Smooth muscle cell (in vitro differentiated cells): ENCODE results near the gene POC1A. TPM values are rescaled to one million over a fixed set of nuclear protein-coding genes. Genes with fewer than 3 reads are reported as not detected.

Source experiments
- DNase-seq: peaks from one replicate; lab custom pipeline; 2025; ENCODE audit not compliant: unreplicated experiment; lab: John Stamatoyannopoulos, UW
- H2AFZ ChIP-seq: fragments of 200-600 bp; sonication (generic); 2 replicates; pipeline ENCODE4 v1.6.0; 2016; ENCODE audit warnings: antibody characterized with exemption, low read depth, mild to moderate bottlenecking
- H3F3A ChIP-seq: fragments of 200-600 bp; sonication (generic); 2 replicates; pipeline ENCODE4 v1.6.0; 2017; ENCODE audit warnings: antibody characterized with exemption, low read depth
- H3K27ac ChIP-seq: fragments of 200-600 bp; sonication (generic); 2 replicates; pipeline ENCODE4 v1.5.1; 2016; ENCODE audit warnings: low read depth, mild to moderate bottlenecking
- H3K27me3 ChIP-seq: fragments of 200-600 bp; sonication (generic); 2 replicates; pipeline ENCODE4 v1.6.1; 2016; ENCODE audit warnings: low read depth, mild to moderate bottlenecking
- H3K36me3 ChIP-seq: fragments of 200-600 bp; sonication (generic); 2 replicates; pipeline ENCODE4 v1.5.1; 2016; ENCODE audit warnings: low read depth
- H3K4me1 ChIP-seq: fragments of 200-600 bp; sonication (generic); 2 replicates; pipeline ENCODE4 v1.5.1; 2016; ENCODE audit warnings: low read depth
- H3K4me2 ChIP-seq: fragments of 200-600 bp; sonication (generic); 2 replicates; pipeline ENCODE4 v1.6.0; 2016; ENCODE audit warnings: mild to moderate bottlenecking
- H3K4me3 ChIP-seq: fragments of 200-600 bp; sonication (generic); 2 replicates; pipeline ENCODE4 v1.5.1; 2016; ENCODE audit warnings: mild to moderate bottlenecking
- H3K79me2 ChIP-seq: fragments of 200-600 bp; sonication (generic); 2 replicates; pipeline ENCODE4 v1.6.0; 2016; ENCODE audit warnings: low read depth, mild to moderate bottlenecking
- H3K9ac ChIP-seq: fragments of 200-600 bp; sonication (generic); 2 replicates; pipeline ENCODE4 v1.6.0; 2016; ENCODE audit warnings: low read depth
- H3K9me3 ChIP-seq: fragments of 200-600 bp; sonication (generic); replicated peaks from 2 replicates; pipeline ENCODE4 v1.5.1; 2016; ENCODE audit warnings: low read depth
- H4K20me1 ChIP-seq: fragments of 200-600 bp; sonication (generic); 2 replicates; pipeline ENCODE4 v1.6.0; 2016; ENCODE audit warnings: low read depth
- WGBS: methylation state at CpG from one replicate; pipeline ENCODE4 v1.1.7; 2016; ENCODE audit warnings: low lambda C conversion rate; 5-methylcytosine and 5-hydroxymethylcytosine counted together
- polyA plus RNA-seq: library from polyadenylated mRNA; unstranded; fragments of >200 nt; fragmentation: Nextera tagmentation; extraction: Ambion mirVana; gene quantifications from 2 replicates; pipeline ENCODE4 v1.2.1, GENCODE V29; 2016
- total RNA-seq: library from RNA; depleted of rRNA; stranded (reverse); fragments of >200 nt; gene quantifications from 2 replicates; pipeline ENCODE4 v1.2.3, GENCODE V29; 2014
- TF ChIP-seq, protein P1 (sequence below): fragments of 200-600 bp; sonication (generic); IDR thresholded peaks from 2 replicates; pipeline ENCODE4 v1.5.1; 2017; ENCODE audit warnings: borderline replicate concordance, mild to moderate bottlenecking, antibody characterized with exemption; ENCODE audit not compliant: insufficient read depth, poor library complexity, severe bottlenecking

POC1A gene
- total and polyA plus RNA-seq, 2 experiments from 2014 or later, result 1.8 to 7.9 TPM

- Histone ChIP-seq H3K36me3 (no peaks in the 10 kb centered on the region), H3K9ac (no peak overlapping the region), H3K27ac (no peak overlapping the region), H2AFZ (no peak overlapping the region), H3K9me3 (no peaks in the 10 kb centered on the region), H3K4me3 (no peak overlapping the region), H4K20me1 (no peaks in the 10 kb centered on the region), H3K4me2 (no peak overlapping the region), H3K4me1 (no peaks in the 10 kb centered on the region), H3K79me2 (no peaks in the 10 kb centered on the region), H3F3A (no peaks in the 10 kb centered on the region), H3K27me3 (no peaks in the 10 kb centered on the region)
- no peak for DNase-seq
- TF ChIP-seq, protein P1, sequence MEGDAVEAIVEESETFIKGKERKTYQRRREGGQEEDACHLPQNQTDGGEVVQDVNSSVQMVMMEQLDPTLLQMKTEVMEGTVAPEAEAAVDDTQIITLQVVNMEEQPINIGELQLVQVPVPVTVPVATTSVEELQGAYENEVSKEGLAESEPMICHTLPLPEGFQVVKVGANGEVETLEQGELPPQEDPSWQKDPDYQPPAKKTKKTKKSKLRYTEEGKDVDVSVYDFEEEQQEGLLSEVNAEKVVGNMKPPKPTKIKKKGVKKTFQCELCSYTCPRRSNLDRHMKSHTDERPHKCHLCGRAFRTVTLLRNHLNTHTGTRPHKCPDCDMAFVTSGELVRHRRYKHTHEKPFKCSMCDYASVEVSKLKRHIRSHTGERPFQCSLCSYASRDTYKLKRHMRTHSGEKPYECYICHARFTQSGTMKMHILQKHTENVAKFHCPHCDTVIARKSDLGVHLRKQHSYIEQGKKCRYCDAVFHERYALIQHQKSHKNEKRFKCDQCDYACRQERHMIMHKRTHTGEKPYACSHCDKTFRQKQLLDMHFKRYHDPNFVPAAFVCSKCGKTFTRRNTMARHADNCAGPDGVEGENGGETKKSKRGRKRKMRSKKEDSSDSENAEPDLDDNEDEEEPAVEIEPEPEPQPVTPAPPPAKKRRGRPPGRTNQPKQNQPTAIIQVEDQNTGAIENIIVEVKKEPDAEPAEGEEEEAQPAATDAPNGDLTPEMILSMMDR, result no peak
- WGBS, result 96% methylated on average over 6 of the region's 6 CpGs
Observed at GRCh38 chr3:52185311-52185710, 31.1 kb upstream of the POC1A start.

GRCh38 chr3:52184690-52185089 is 30.5 kb upstream of the POC1A start:
- H3K27ac ChIP-seq, result no peak overlapping the region
- H4K20me1 ChIP-seq, result no peaks in the 10 kb centered on the region
- WGBS, result 89% methylated on average over 8 of the region's 8 CpGs
- DNase-seq, result no peak
- H3K4me3 ChIP-seq, result no peak overlapping the region
- H3K4me1 ChIP-seq, result no peaks in the 10 kb centered on the region
- H3K79me2 ChIP-seq, result no peaks in the 10 kb centered on the region
- no peaks in the 10 kb centered on the region for H3K9me3 ChIP-seq
- H3K27me3 ChIP-seq, result no peaks in the 10 kb centered on the region
- no peak overlapping the region for H2AFZ ChIP-seq
- TF ChIP-seq, protein P1, result no peak
- H3F3A ChIP-seq, result no peaks in the 10 kb centered on the region
- H3K4me2 ChIP-seq, result no peak overlapping the region
- no peak overlapping the region for H3K9ac ChIP-seq
- no peaks in the 10 kb centered on the region for H3K36me3 ChIP-seq

DNA sequence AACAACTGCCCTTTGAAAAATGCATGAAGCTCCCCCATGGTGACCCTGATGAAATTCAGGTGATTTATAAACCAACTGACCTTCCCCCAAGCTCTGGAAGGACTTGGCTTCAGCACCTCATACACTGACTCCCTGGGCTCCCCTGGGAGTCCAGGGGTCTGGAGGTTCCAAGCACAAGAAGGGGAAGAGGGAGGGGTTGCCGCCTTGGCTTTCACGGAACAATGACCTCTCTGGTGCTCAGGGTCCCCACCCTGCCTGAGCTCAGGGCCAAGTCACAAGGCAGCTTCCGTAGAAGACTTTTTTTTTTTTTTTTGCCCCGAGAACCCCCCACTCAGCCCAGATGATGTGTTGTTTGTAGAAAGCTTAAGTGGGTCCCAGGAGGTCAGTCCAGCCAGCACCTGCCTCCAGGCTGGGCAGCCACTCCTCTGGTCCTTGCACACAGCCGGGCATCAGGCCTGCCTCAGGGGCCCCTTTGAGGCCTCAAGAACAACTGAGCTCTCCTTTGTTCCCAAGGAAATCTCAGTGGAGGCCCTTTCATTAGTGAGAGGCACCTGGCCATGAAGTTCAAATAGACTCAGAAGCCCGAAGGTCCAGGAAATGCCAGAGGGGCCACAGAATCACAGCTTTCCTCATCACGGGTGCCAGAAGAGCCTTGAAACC is 29.7 kb upstream of the POC1A start:
- no peak for DNase-seq
- Histone ChIP-seq H3K27me3 (no peaks in the 10 kb centered on the region), H3K4me2 (no peak overlapping the region), H3K4me1 (no peaks in the 10 kb centered on the region), H3K4me3 (no peak overlapping the region), H3K36me3 (no peaks in the 10 kb centered on the region), H4K20me1 (no peaks in the 10 kb centered on the region), H2AFZ (no peak overlapping the region), H3K9ac (no peak overlapping the region), H3K27ac (no peak overlapping the region), H3F3A (no peaks in the 10 kb centered on the region), H3K9me3 (no peaks in the 10 kb centered on the region), H3K79me2 (no peaks in the 10 kb centered on the region)
- TF ChIP-seq, protein P1, result no peak
- WGBS, result 92% methylated on average over 7 of the region's 7 CpGs

GRCh38 chr3:52182691-52183090 is 28.5 kb upstream of the POC1A start:
- Histone ChIP-seq H3K36me3 (no peaks in the 10 kb centered on the region), H3F3A (no peaks in the 10 kb centered on the region), H3K9me3 (no peaks in the 10 kb centered on the region), H3K4me1 (no peaks in the 10 kb centered on the region), H2AFZ (no peak overlapping the region), H3K27me3 (no peaks in the 10 kb centered on the region), H3K4me2 (no peak overlapping the region), H3K4me3 (no peak overlapping the region), H3K27ac (no peak overlapping the region), H4K20me1 (no peaks in the 10 kb centered on the region), H3K9ac (no peak overlapping the region), H3K79me2 (no peaks in the 10 kb centered on the region)
- TF ChIP-seq, protein P1, result no peak
- DNase-seq, result no peak
- whole genome bisulfite sequencing, result 87% methylated on average over 4 of the region's 4 CpGs
